Measurements from ENCODE around the gene PTX4. TPM values are rescaled to one million over a fixed set of nuclear protein-coding genes. Genes with fewer than 3 reads are reported as not detected.

The PTX4 gene
- total RNA-seq, 6 experiments from 2014 or later: not detected

DNA sequence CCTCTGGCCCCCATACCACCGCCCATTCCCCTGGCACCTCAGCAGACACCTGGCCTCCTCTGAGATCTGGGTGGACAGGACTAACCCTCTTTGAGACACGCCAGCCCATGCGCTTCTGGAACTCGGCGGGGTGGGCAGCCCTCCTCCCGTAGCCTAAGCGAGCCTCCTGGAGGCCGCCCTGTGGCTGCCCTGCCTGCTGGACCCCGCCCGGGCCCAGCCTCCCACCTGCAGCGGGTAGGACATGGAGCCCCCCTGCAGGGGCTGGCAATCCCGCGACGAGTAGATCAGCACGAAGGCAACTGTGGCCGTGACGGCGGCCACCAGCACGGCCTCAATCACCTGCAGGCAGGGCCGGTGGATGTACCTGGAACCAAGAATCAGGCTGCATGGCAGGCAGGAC lies 36.2 kb downstream of the PTX4 start:
- ATAC-seq (no peak), DNase-seq (no peak)
- intact Hi-C loops (cut with DNase I): no loop called here
- Histone ChIP-seq H3K27ac (no peak overlapping the region), H3K36me3 (peaks cover 0 to 51% (median 5%) of the 10 kb centered on the region in 4 donors), H3K4me1 (no peaks in the 10 kb centered on the region), H3K4me3 (no peak overlapping the region), H3K27me3 (no peaks in the 10 kb centered on the region), H3K9me3 (no peaks in the 10 kb centered on the region)
- no peak for TF ChIP-seq POLR2A (IDR thresholded peaks at IDR 0.05)
- TF ChIP-seq, protein P1, sequence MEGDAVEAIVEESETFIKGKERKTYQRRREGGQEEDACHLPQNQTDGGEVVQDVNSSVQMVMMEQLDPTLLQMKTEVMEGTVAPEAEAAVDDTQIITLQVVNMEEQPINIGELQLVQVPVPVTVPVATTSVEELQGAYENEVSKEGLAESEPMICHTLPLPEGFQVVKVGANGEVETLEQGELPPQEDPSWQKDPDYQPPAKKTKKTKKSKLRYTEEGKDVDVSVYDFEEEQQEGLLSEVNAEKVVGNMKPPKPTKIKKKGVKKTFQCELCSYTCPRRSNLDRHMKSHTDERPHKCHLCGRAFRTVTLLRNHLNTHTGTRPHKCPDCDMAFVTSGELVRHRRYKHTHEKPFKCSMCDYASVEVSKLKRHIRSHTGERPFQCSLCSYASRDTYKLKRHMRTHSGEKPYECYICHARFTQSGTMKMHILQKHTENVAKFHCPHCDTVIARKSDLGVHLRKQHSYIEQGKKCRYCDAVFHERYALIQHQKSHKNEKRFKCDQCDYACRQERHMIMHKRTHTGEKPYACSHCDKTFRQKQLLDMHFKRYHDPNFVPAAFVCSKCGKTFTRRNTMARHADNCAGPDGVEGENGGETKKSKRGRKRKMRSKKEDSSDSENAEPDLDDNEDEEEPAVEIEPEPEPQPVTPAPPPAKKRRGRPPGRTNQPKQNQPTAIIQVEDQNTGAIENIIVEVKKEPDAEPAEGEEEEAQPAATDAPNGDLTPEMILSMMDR (IDR thresholded peaks at IDR 0.05): no peak
- 100% methylated on average over 3 of the region's 20 CpGs for WGBS (ENCODE audit: insufficient coverage, low coverage, low lambda C conversion rate, missing lambda C conversion rate)

DNA sequence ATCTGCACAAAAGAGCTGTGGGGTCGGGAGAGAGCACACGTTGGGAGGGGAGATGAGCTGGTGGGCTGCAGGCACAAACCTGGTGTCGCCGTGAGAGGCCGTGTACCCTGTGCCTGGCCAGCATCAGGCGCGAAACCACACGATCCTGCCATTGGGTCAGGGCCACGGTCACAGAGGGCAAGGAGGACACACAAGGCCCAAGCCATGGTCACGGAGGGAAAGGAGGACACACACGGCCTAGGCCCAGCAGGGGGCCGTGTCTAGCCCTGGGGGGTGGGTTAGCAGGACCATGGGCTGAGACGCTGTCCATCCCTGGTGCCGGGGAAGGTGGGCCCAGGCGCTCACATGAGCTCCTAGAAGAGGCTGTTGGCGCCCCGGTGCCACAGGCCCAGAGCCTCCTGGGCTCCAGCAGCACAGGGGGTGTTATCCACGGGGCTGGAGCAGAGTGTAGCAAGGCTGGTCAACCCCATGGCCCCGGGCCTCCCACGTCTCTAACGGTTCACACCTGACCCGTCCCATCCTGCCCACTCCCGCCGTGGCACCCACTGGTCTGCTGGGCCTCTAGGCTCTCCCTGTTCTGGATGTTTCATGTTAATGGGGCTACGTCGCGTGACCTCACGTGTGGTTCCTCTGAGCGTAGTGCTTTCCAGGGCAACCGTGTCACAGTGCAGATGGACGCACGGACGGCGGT lies 36.9 kb downstream of the PTX4 start:
- WGBS (ENCODE audit: insufficient coverage, low coverage, low lambda C conversion rate, missing lambda C conversion rate): 90% methylated on average over 9 of the region's 34 CpGs
- H3K4me1 ChIP-seq: no peaks in the 10 kb centered on the region
- no peak for DNase-seq
- H3K9me3 ChIP-seq: no peaks in the 10 kb centered on the region
- no peaks in the 10 kb centered on the region for H3K27me3 ChIP-seq
- no peak overlapping the region for H3K27ac ChIP-seq
- H3K36me3 ChIP-seq: peaks cover 0 to 51% (median 5%) of the 10 kb centered on the region in 4 donors
- TF ChIP-seq, protein P1 (IDR thresholded peaks at IDR 0.05): no peak
- no peak for TF ChIP-seq POLR2A (IDR thresholded peaks at IDR 0.05)
- peak in 1 of 4 donors; percentile 7 for ATAC-seq
- intact Hi-C loops (cut with DNase I): no loop called here
- H3K4me3 ChIP-seq: no peak overlapping the region

DNA sequence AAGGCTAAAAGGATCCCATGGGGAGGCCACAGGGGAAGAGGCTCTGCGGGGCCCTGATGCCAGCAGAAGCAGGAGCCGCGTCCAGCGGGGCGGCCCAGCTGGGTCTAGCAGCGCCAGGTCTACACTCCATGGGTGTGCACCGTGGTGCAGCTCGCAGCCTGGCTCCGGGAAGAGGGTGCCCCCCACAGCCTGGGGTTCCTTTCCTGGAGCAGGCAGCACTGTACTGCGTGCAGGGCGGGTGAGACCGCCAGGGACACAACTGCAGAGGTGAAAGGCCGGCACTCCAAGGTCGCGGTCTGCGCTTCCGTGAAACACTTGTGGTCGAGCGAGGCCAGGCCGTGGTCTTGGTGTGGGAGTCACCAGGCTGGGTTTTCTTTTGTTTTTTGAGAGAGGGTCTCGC lies 37.9 kb downstream of the PTX4 start:
- H3K4me3 ChIP-seq: no peak overlapping the region
- 97% methylated on average over 7 of the region's 21 CpGs for WGBS (ENCODE audit: insufficient coverage, low coverage, low lambda C conversion rate, missing lambda C conversion rate)
- no peaks in the 10 kb centered on the region for H3K4me1 ChIP-seq
- TF ChIP-seq POLR2A (IDR thresholded peaks at IDR 0.05): no peak
- TF ChIP-seq, protein P1 (IDR thresholded peaks at IDR 0.05): no peak
- no peaks in the 10 kb centered on the region for H3K27me3 ChIP-seq
- H3K27ac ChIP-seq: no peak overlapping the region
- no peaks in the 10 kb centered on the region for H3K9me3 ChIP-seq
- ATAC-seq (no peak), DNase-seq (no peak)
- intact Hi-C loops (cut with DNase I): no loop called here
- H3K36me3 ChIP-seq: peaks cover 0 to 49% (median 3%) of the 10 kb centered on the region in 4 donors

GRCh38 chr16:1450218-1450617 lies 38.5 kb downstream of the PTX4 start:
- 71% methylated on average over 9 of the region's 29 CpGs for WGBS (ENCODE audit: insufficient coverage, low coverage, low lambda C conversion rate, missing lambda C conversion rate)
- Histone ChIP-seq H3K9me3 (no peaks in the 10 kb centered on the region), H3K27me3 (no peaks in the 10 kb centered on the region), H3K36me3 (peaks cover 0 to 43% (median under 1%) of the 10 kb centered on the region in 4 donors), H3K4me3 (no peak overlapping the region), H3K27ac (no peak overlapping the region), H3K4me1 (no peaks in the 10 kb centered on the region)
- TF ChIP-seq, protein P1 (IDR thresholded peaks at IDR 0.05): no peak
- TF ChIP-seq POLR2A (IDR thresholded peaks at IDR 0.05): no peak
- DNase-seq (no peak), ATAC-seq (no peak)
- intact Hi-C loops (cut with DNase I): no loop called here

Measured in right lobe of liver (tissue), 6 donors.